Suprapubic skin (tissue), 3 donors: ENCODE data around the gene NPAS2.

Experiments
- CTCF ChIP-seq, 2 donors: fragments of 200-600 bp in 1 of 2; fragments of 450-650 bp in 1 of 2; sonication (generic) in 1 of 2; IDR thresholded peaks; one replicate each; pipeline ENCODE4 v1.5.1; 2016 to 2019; ENCODE audit warnings: antibody characterized with exemption in 2 of 2, mild to moderate bottlenecking in 1 of 2, moderate library complexity in 1 of 2
- EP300 ChIP-seq: sonication (generic); formaldehyde crosslinking; IDR thresholded peaks from one replicate; pipeline ENCODE4 v1.6.1; 2017; ENCODE audit warnings: antibody characterized with exemption
- POLR2A ChIP-seq, 2 donors: fragments of 450-650 bp; IDR thresholded peaks; one replicate each; pipeline ENCODE4 v1.6.1; 2017; ENCODE audit warnings: antibody characterized with exemption in 2 of 2, mild to moderate bottlenecking in 2 of 2, moderate library complexity in 2 of 2

GRCh38 chr2:100789361-100789760, 30.6 kb upstream of the NPAS2 start:
- TF ChIP-seq CTCF (IDR thresholded peaks at IDR 0.05): no peak
- no peak for TF ChIP-seq POLR2A (IDR thresholded peaks at IDR 0.05)
- TF ChIP-seq EP300: no peak
